ENCODE measurements around the gene HRG.

HRG gene

GRCh38 chr3:186713499-186713898, 47.7 kb downstream of the HRG start:
- TF ChIP-seq CTCF (IDR thresholded peaks at IDR 0.05; ENCODE audit: low read depth, low read length), result no peak

GRCh38 chr3:186717039-186717457, 51.2 kb downstream of the HRG start, which contains the start of gene KNG1:
TSS of gene KNG1 (plus strand) at chr3:186717359. CDS start at chr3:186717543, 184 bp downstream.
- H3K4me3 ChIP-seq (ENCODE audit: low read depth, low read length), result no peak within 1 kb of the TSS
- no peak for TF ChIP-seq CTCF (IDR thresholded peaks at IDR 0.05; ENCODE audit: low read depth, low read length)

More at GRCh38 chr3:186713499-186713898, 47.7 kb downstream of the HRG start:
- no peak overlapping the region for H3K4me3 ChIP-seq (ENCODE audit: low read depth, low read length)

- TF ChIP-seq CTCF (IDR thresholded peaks at IDR 0.05; ENCODE audit: low read depth, low read length), result no peak
- H3K4me3 ChIP-seq (ENCODE audit: low read depth, low read length), result no peak overlapping the region
These were observed 54.3 kb downstream of the HRG start for GRCh38 chr3:186719945-186720739.

- 0 out of 2 replicates have a peak, but pooled peaks have one; percentile 8 for TF ChIP-seq CTCF (IDR thresholded peaks at IDR 0.05; ENCODE audit: low read depth, low read length)
- H3K4me3 ChIP-seq (ENCODE audit: low read depth, low read length), result no peak overlapping the region
These were observed 56.6 kb downstream of the HRG start for GRCh38 chr3:186722457-186722856.

GRCh38 chr3:186724911-186725310, 59.1 kb downstream of the HRG start:
- no peak overlapping the region for H3K4me3 ChIP-seq (ENCODE audit: low read depth, low read length)
- no peak for TF ChIP-seq CTCF (IDR thresholded peaks at IDR 0.05; ENCODE audit: low read depth, low read length)

Measured in WI38 (cell line).